D341Med (cell line): ENCODE data around the gene MAST3.

Experiments used
- DNase-seq: peaks from one replicate; pipeline ENCODE4 v3.0.0; 2012; ENCODE audit warnings: low spot score

Gene MAST3

GRCh38 chr19:18097217-18097992 is at the start of gene MAST3:
TSS of gene MAST3 (plus strand) at chr19:18097778. CDS start at chr19:18097793, 15 bp downstream.
- peak; percentile 99 for DNase-seq

- no peak for DNase-seq
Observed at GRCh38 chr19:18049385-18049784, 48.2 kb upstream of the MAST3 start.

GRCh38 chr19:18051887-18052286 is 45.7 kb upstream of the MAST3 start:
- DNase-seq, result no peak

- DNase-seq, result no peak
Observed at GRCh38 chr19:18053576-18054219, 43.9 kb upstream of the MAST3 start.

- DNase-seq, result no peak
Observed at GRCh38 chr19:18055967-18056366, 41.6 kb upstream of the MAST3 start.

GRCh38 chr19:18057557-18057956 is 40.0 kb upstream of the MAST3 start:
- peak; percentile 29 for DNase-seq

- DNase-seq, result peak; percentile 95
Observed at GRCh38 chr19:18058208-18059009, 39.2 kb upstream of the MAST3 start.

- peak; percentile 39 for DNase-seq
Observed at GRCh38 chr19:18059297-18059696, 38.3 kb upstream of the MAST3 start.

- no peak for DNase-seq
Observed at GRCh38 chr19:18059902-18060301, 37.7 kb upstream of the MAST3 start.

GRCh38 chr19:18060472-18060871 is 37.1 kb upstream of the MAST3 start:
- DNase-seq, result peak; percentile 36

GRCh38 chr19:18062028-18062427 is 35.5 kb upstream of the MAST3 start:
- no peak for DNase-seq

- no peak for DNase-seq
Observed at GRCh38 chr19:18063463-18063862, 34.1 kb upstream of the MAST3 start.

- no peak for DNase-seq
Observed at GRCh38 chr19:18065173-18065495, 32.4 kb upstream of the MAST3 start.

- DNase-seq, result no peak
Observed at GRCh38 chr19:18068395-18068794, 29.2 kb upstream of the MAST3 start.

GRCh38 chr19:18069383-18069782 is 28.2 kb upstream of the MAST3 start:
- no peak for DNase-seq

- DNase-seq, result no peak
Observed at GRCh38 chr19:18070181-18070580, 27.4 kb upstream of the MAST3 start.

- DNase-seq, result no peak
Observed at GRCh38 chr19:18072335-18072734, 25.2 kb upstream of the MAST3 start.

- peak; percentile 21 for DNase-seq
Observed at GRCh38 chr19:18073197-18073596, 24.4 kb upstream of the MAST3 start.

GRCh38 chr19:18074192-18074591 is 23.4 kb upstream of the MAST3 start:
- DNase-seq, result peak; percentile 53

GRCh38 chr19:18083929-18084684 is 13.5 kb upstream of the MAST3 start:
- DNase-seq, result no peak

- DNase-seq, result no peak
Observed at GRCh38 chr19:18085702-18086457, 11.7 kb upstream of the MAST3 start.
